Measurements from ENCODE around the gene ITGA2B. TPM values are rescaled to one million over a fixed set of nuclear protein-coding genes. Genes with fewer than 3 reads are reported as not detected.
"Not testable (repeated sequence)": the region's sequence is repeated elsewhere in the genome, so short reads cannot be mapped to it uniquely, and the experiment has no call there.

ITGA2B gene
- total and polyA plus RNA-seq, 2 of the 4 experiments (the other 2 are of a cell fraction): under 0.01 to 0.26 TPM

DNA sequence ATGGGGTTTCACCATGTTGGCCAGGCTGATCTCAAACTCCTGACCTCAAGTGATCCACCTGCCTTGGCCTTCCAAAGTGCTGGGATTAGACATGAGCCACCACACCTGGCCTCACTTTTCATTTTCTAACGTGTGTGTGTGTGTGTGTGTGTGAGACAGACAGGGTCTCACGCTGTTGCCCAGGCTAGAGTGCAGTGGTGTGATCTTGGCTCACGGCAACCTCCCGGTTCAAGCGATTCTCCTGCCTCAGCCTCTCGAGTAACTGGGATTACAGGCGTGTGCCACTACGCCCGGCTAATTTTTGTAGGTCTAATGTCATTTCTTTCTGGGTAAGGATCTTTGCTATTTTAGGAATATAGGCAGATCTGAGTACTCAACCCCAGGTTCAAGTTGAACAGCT is 4.7 kb upstream of the ITGA2B start:
- H2BK120ac ChIP-seq (ENCODE audit: low read depth, low read length); H2BK20ac ChIP-seq (ENCODE audit: low read depth, low read length); H2AK5ac ChIP-seq (ENCODE audit: low read depth, low read length); H4K8ac ChIP-seq (ENCODE audit: low read depth in 2 of 2, low read length in 2 of 2); H3K9me3 ChIP-seq (ENCODE audit: control insufficient read depth, insufficient read depth, low read length); H3K23ac ChIP-seq (ENCODE audit: low read depth, low read length); H3K56ac ChIP-seq (ENCODE audit: extremely low read depth, insufficient read depth, low read length); H4K5ac ChIP-seq (ENCODE audit: low read depth, low read length); DNase-seq; ATAC-seq (ENCODE audit: low read depth); in situ Hi-C loops (cut with MboI; ENCODE audit: low sequenced_read_pairs); H2AFZ ChIP-seq (replicated peaks; ENCODE audit: low read length, poor library complexity); H3K4me1 ChIP-seq (ENCODE audit: control insufficient read depth, insufficient read depth, low read length); dilution Hi-C loops (cut with HindIII; ENCODE audit: low sequenced_read_pairs, unreplicated experiment); H3K18ac ChIP-seq (ENCODE audit: low read depth, low read length); H2BK5ac ChIP-seq (ENCODE audit: low read depth, low read length, poor library complexity, severe bottlenecking); POLR2A ChIA-PET (ENCODE audit: unreplicated experiment); H2AK9ac ChIP-seq (replicated peaks; ENCODE audit: low read depth, low read length, poor library complexity); H3K9ac ChIP-seq (ENCODE audit: low read depth, low read length); H3K14ac ChIP-seq (replicated peaks; ENCODE audit: low read depth, low read length); H3K27ac ChIP-seq (ENCODE audit: insufficient read depth, low read length); H4K91ac ChIP-seq (ENCODE audit: insufficient read depth, low read depth, low read length); H3K4me2 ChIP-seq (ENCODE audit: low read depth, low read length); BruUV-seq (replicated peaks); H4K20me1 ChIP-seq (ENCODE audit: insufficient read depth, low read length); H3K4me3 ChIP-seq (ENCODE audit: insufficient read depth, low read depth, low read length); H3K4ac ChIP-seq (ENCODE audit: low read depth, low read length); H3K27me3 ChIP-seq (ENCODE audit: control insufficient read depth, insufficient read depth, low read length); H3K9me1 ChIP-seq (ENCODE audit: insufficient read depth, low read length); H2BK15ac ChIP-seq (ENCODE audit: low read depth, low read length); intact Hi-C loops (cut with micrococcal nuclease): not testable (repeated sequence)
- CTCF ChIA-PET: interaction anchor here (1.4 kb wide), 1 partner anchor 9 kb away, joined by 3 read pairs; no protein-coding TSS in a partner anchor
- 100% methylated on average over 1 of the region's 9 CpGs; no CpG with 5 or more reads in 1 of the 2 experiments for WGBS, 2 experiments (ENCODE audit: extremely low coverage in 2 of 2, insufficient read length in 1 of 2)
- peaks cover 25% of the 10 kb centered on the region for H3K36me3 ChIP-seq (ENCODE audit: control insufficient read depth, insufficient read depth, low read length)
- H3K79me1 ChIP-seq (ENCODE audit: low read depth in 1 of 2, low read length in 2 of 2): peaks cover 0 to 21% of the 10 kb centered on the region in 2 experiments; a peak in 2 of 4 replicates
